ENCODE data around the gene TEX2. TPM values are rescaled to one million over a fixed set of nuclear protein-coding genes. Genes with fewer than 3 reads are reported as not detected.
A peak's percentile ranks its signal among the peaks of the same experiment; 100 is the strongest.

TEX2 gene
- total RNA-seq, 1 experiment from 2014 or later = 16.7 TPM

- no peak for DNase-seq (ENCODE audit: low read depth)
Observed at GRCh38 chr17:64158831-64159590, 104.0 kb downstream of the TEX2 start.

- no peak for DNase-seq (ENCODE audit: low read depth)
Observed at GRCh38 chr17:64158406-64158805, 104.7 kb downstream of the TEX2 start.

- DNase-seq (ENCODE audit: low read depth) = no peak
Observed at GRCh38 chr17:64157669-64158180, 105.3 kb downstream of the TEX2 start.

GRCh38 chr17:64156670-64157069, 106.4 kb downstream of the TEX2 start:
- DNase-seq (ENCODE audit: low read depth) = no peak

GRCh38 chr17:64155751-64156544, 107.1 kb downstream of the TEX2 start:
- peak; percentile 57 for DNase-seq (ENCODE audit: low read depth)

GRCh38 chr17:64155129-64155528, 107.9 kb downstream of the TEX2 start:
- DNase-seq (ENCODE audit: low read depth) = no peak

- DNase-seq (ENCODE audit: low read depth) = no peak
Observed at GRCh38 chr17:64154717-64155116, 108.3 kb downstream of the TEX2 start.

- no peak for DNase-seq (ENCODE audit: low read depth)
Observed at GRCh38 chr17:64154313-64154695, 108.8 kb downstream of the TEX2 start.

GRCh38 chr17:64153565-64154312, 109.3 kb downstream of the TEX2 start:
- DNase-seq (ENCODE audit: low read depth) = no peak

GRCh38 chr17:64152428-64153125, 110.5 kb downstream of the TEX2 start:
- DNase-seq (ENCODE audit: low read depth) = no peak

- DNase-seq (ENCODE audit: low read depth) = no peak
Observed at GRCh38 chr17:64151016-64151368, 112.1 kb downstream of the TEX2 start.

- no peak for DNase-seq (ENCODE audit: low read depth)
Observed at GRCh38 chr17:64150237-64151015, 112.6 kb downstream of the TEX2 start.

GRCh38 chr17:64149196-64149595, 113.9 kb downstream of the TEX2 start:
- DNase-seq (ENCODE audit: low read depth) = no peak

GRCh38 chr17:64148699-64149098, 114.4 kb downstream of the TEX2 start:
- peak; percentile 32 for DNase-seq (ENCODE audit: low read depth)

GRCh38 chr17:64148017-64148631, 114.9 kb downstream of the TEX2 start:
- DNase-seq (ENCODE audit: low read depth) = no peak

GRCh38 chr17:64147110-64148016, 115.7 kb downstream of the TEX2 start:
- no peak for DNase-seq (ENCODE audit: low read depth)

- DNase-seq (ENCODE audit: low read depth) = peak; percentile 78
Observed at GRCh38 chr17:64146418-64147109, 116.5 kb downstream of the TEX2 start.

GRCh38 chr17:64145751-64146417, 117.2 kb downstream of the TEX2 start:
- peak; percentile 99 for DNase-seq (ENCODE audit: low read depth)

All from RPMI7951 (cell line).